GM12878 (cell line): ENCODE results near the gene TOE1. TPM values are rescaled to one million over a fixed set of nuclear protein-coding genes. Genes with fewer than 3 reads are reported as not detected.

Source experiments
- ATAC-seq: fragments of 200-7000 bp; cut with Tn5 transposase; 3 replicates; pipeline ENCODE4 v1.9.1; 2020; ENCODE audit warnings: mild to moderate bottlenecking, moderate library complexity
- BruUV-seq: library from RNA; stranded (reverse); fragments of 400-500 nt; replicated peaks from 2 replicates; lab custom pipeline; 2021; lab: Mats Ljungman, UMichigan
- CTCF ChIA-PET: fragments of 300-600 bp; sonication (Branson Sonifier 250); formaldehyde crosslinking; extraction: SDS; loops from one replicate; lab custom pipeline; 2021; ENCODE audit warnings: inconsistent platforms; lab: Yijun Ruan, JAX
- POLR2A ChIA-PET: fragments of 350-600 bp; formaldehyde crosslinking; extraction: SDS; loops from one replicate; lab custom pipeline; 2021; ENCODE audit warnings: inconsistent platforms; lab: Charles Lee
- RAD21 ChIA-PET: fragments of 300-600 bp; sonication (Branson Sonifier 250); formaldehyde crosslinking; loops from one replicate; lab custom pipeline; 2023; ENCODE audit warnings: antibody characterized with exemption; ENCODE audit not compliant: unreplicated experiment; lab: Charles Lee
- SMC1A ChIA-PET: fragments of 300-600 bp; sonication (Branson Sonifier 250); formaldehyde crosslinking; loops from one replicate; lab custom pipeline; 2023; ENCODE audit not compliant: unreplicated experiment, uncharacterized antibody; lab: Charles Lee
- DNase-seq: peaks from one replicate; pipeline ENCODE4 v3.0.0-alpha.2; 2011; ENCODE audit warnings: low read depth, low spot score
- FAIRE-seq: peaks from 3 replicates; lab custom pipeline; 2011; peaks lifted over from hg19 to GRCh38; lab: Jason Lieb, UNC
- H2AFZ ChIP-seq: 2 replicates; pipeline ENCODE4 v1.6.0; 2011; ENCODE audit warnings: low read depth, low read length, control low read depth; ENCODE audit not compliant: control insufficient read depth
- H3K27ac ChIP-seq: 2 replicates; pipeline ENCODE4 v1.5.1; 2011; ENCODE audit warnings: control low read depth; ENCODE audit not compliant: control insufficient read depth, insufficient read depth
- H3K27me3 ChIP-seq, 2 experiments: replicated peaks in 1 of 2; 2 replicates each; pipeline versions ENCODE4 v1.6.0 to v1.6.1; 2011; ENCODE audit warnings: low read length in 1 of 2; ENCODE audit not compliant: control insufficient read depth in 2 of 2, insufficient read depth in 2 of 2
- H3K36me3 ChIP-seq, 2 experiments: 2 replicates each; pipeline ENCODE4 v1.5.1; 2011; ENCODE audit warnings: low read length in 1 of 2; ENCODE audit not compliant: control insufficient read depth in 2 of 2, insufficient read depth in 2 of 2
- H3K4me1 ChIP-seq: 2 replicates; pipeline ENCODE4 v1.6.1; 2011; ENCODE audit warnings: mild to moderate bottlenecking, low read length, moderate library complexity, mixed read lengths; ENCODE audit not compliant: control insufficient read depth, insufficient read depth
- H3K4me2 ChIP-seq: 2 replicates; pipeline ENCODE4 v1.6.0; 2011; ENCODE audit warnings: control low read depth; ENCODE audit not compliant: control insufficient read depth, insufficient read depth
- H3K4me3 ChIP-seq: fragments of 200-600 bp; sonication (generic); 2 replicates; pipeline ENCODE4 v1.5.1; 2016
- H3K79me2 ChIP-seq: 2 replicates; pipeline ENCODE4 v1.6.0; 2011; ENCODE audit warnings: low read length; ENCODE audit not compliant: control insufficient read depth, insufficient read depth
- H3K9ac ChIP-seq: 2 replicates; pipeline ENCODE4 v1.8.0; 2011; ENCODE audit warnings: low read length, control low read depth, mixed read lengths; ENCODE audit not compliant: control insufficient read depth, insufficient read depth
- H3K9me3 ChIP-seq: replicated peaks from 3 replicates; pipeline ENCODE4 v1.5.1; 2011; ENCODE audit warnings: mild to moderate bottlenecking, low read length; ENCODE audit not compliant: control insufficient read depth, insufficient read depth
- H4K20me1 ChIP-seq: 2 replicates; pipeline ENCODE4 v1.6.0; 2011; ENCODE audit not compliant: control insufficient read depth, insufficient read depth
- BCLAF1 ChIP-seq: fragments of 450-650 bp; IDR thresholded peaks from 2 replicates; pipeline ENCODE4 v1.6.1; 2017; ENCODE audit warnings: antibody characterized with exemption, mild to moderate bottlenecking, moderate library complexity
- CBX3 ChIP-seq: fragments of 200-600 bp; sonication (generic); IDR thresholded peaks from 2 replicates; pipeline ENCODE4 v1.6.1; 2016; ENCODE audit warnings: low read depth, borderline replicate concordance
- CREB1 ChIP-seq: IDR thresholded peaks from 2 replicates; pipeline ENCODE4 v1.6.1; 2012; ENCODE audit warnings: low read depth, mild to moderate bottlenecking, inconsistent platforms
- DPF2 ChIP-seq: fragments of 450-650 bp; IDR thresholded peaks from 2 replicates; pipeline ENCODE4 v1.6.1; 2017; ENCODE audit warnings: mild to moderate bottlenecking
- E2F8 ChIP-seq: fragments of 450-650 bp; IDR thresholded peaks from 2 replicates; pipeline ENCODE4 v1.6.1; 2018; ENCODE audit warnings: mild to moderate bottlenecking, low read depth, moderate library complexity; ENCODE audit not compliant: partially characterized antibody
- HDAC2 ChIP-seq: fragments of 200-600 bp; sonication (generic); IDR thresholded peaks from 2 replicates; pipeline ENCODE4 v1.6.1; 2017
- MEF2B ChIP-seq: fragments of 450-650 bp; IDR thresholded peaks from 2 replicates; pipeline ENCODE4 v1.6.1; 2018; ENCODE audit warnings: mild to moderate bottlenecking, moderate library complexity; ENCODE audit not compliant: partially characterized antibody, poor library complexity, severe bottlenecking
- MLLT1 ChIP-seq: fragments of 450-650 bp; IDR thresholded peaks from 2 replicates; pipeline ENCODE4 v1.6.1; 2016; ENCODE audit warnings: mild to moderate bottlenecking
- NR2C2 ChIP-seq: IDR thresholded peaks from 2 replicates; pipeline ENCODE4 v1.6.1; 2011; ENCODE audit warnings: borderline replicate concordance, low read depth; ENCODE audit not compliant: control insufficient read depth, insufficient read length
- NR2F1 ChIP-seq: fragments of 450-650 bp; conservative IDR thresholded peaks from 2 replicates; pipeline ENCODE4 v1.6.1; 2017; ENCODE audit warnings: mild to moderate bottlenecking
- PML ChIP-seq: IDR thresholded peaks from 2 replicates; pipeline ENCODE4 v1.6.1; 2012; ENCODE audit warnings: low read length, inconsistent platforms
- POU2F2 ChIP-seq: IDR thresholded peaks from 3 replicates; pipeline ENCODE4 v1.6.1; 2011; ENCODE audit warnings: low read depth, mild to moderate bottlenecking, low read length, borderline replicate concordance
- RFX5 ChIP-seq: IDR thresholded peaks from 2 replicates; pipeline ENCODE4 v1.6.1; 2011; ENCODE audit warnings: low read depth, low read length, improper control_type of control experiment
- SREBF1 ChIP-seq: IDR thresholded peaks from 2 replicates; pipeline ENCODE4 v1.6.1; 2012; ENCODE audit warnings: mild to moderate bottlenecking, low read length
- USF2 ChIP-seq: IDR thresholded peaks from 2 replicates; pipeline ENCODE4 v1.6.1; 2011; ENCODE audit warnings: low read depth, low read length, improper control_type of control experiment, borderline replicate concordance
- YBX1 ChIP-seq: fragments of 450-650 bp; IDR thresholded peaks from 2 replicates; pipeline ENCODE4 v1.6.1; 2016; ENCODE audit warnings: antibody characterized with exemption
- ZNF217 ChIP-seq: fragments of 450-650 bp; IDR thresholded peaks from 2 replicates; pipeline ENCODE4 v1.6.1; 2017; ENCODE audit warnings: antibody characterized with exemption, mild to moderate bottlenecking
- WGBS: methylation state at CpG from one replicate; pipeline ENCODE4 v1.1.6; 2016; ENCODE audit warnings: low lambda C conversion rate; ENCODE audit not compliant: insufficient replicate concordance, insufficient coverage; ENCODE audit errors: missing lambda C conversion rate; 5-methylcytosine and 5-hydroxymethylcytosine counted together
- in situ Hi-C: fragments of 300-500 bp; cut with MboI; formaldehyde crosslinking; loops from 9 replicates; pipeline ENCODE4 v1.14.3; 2018; ENCODE audit warnings: mixed read lengths
- intact Hi-C: fragments of 100-400 bp; cut with micrococcal nuclease; formaldehyde crosslinking; loops from one replicate; pipeline ENCODE4 v1.14.2; 2022; ENCODE audit not compliant: unreplicated experiment
- polyA plus RNA-seq, 11 experiments: library from polyadenylated mRNA; depleted of rRNA in 4 of 11; unstranded in 6 of 11; stranded (reverse) in 5 of 11; fragments of >200 nt; fragmentation: Nextera tagmentation in 4 of 11; fragmentation: Illumina TruSeq in 1 of 11; extraction: Ambion mirVana in 4 of 11; extraction: Trizol in 1 of 11; gene quantifications; 1 replicate in 1 of 11; 2 replicates in 10 of 11; pipeline versions ENCODE4 v1.2.1 to v1.2.3, GENCODE V29; 2011 to 2016; ENCODE audit warnings: inconsistent platforms in 2 of 11, missing spikeins in 2 of 11, low read depth in 1 of 11
- total RNA-seq, 4 experiments: library from RNA; depleted of rRNA in 3 of 4; stranded (reverse); fragments of >200 nt in 3 of 4; fragmentation: Illumina TruSeq in 1 of 4; extraction: Trizol in 1 of 4; gene quantifications; 2 replicates each; pipeline versions ENCODE4 v1.2.1 to v1.2.3, GENCODE V29; 2013 to 2021

The TOE1 gene
- total and polyA plus RNA-seq, 10 of the 15 experiments (the other 5 are each of a cell fraction or from before 2014, with no cell fraction given): 22.7 to 38.0 (median 33.3) TPM

- no peak for TF ChIP-seq BCLAF1
- TF ChIP-seq HDAC2: no peak
- TF ChIP-seq CREB1: no peak
- no peak for TF ChIP-seq ZNF217
- no peak for TF ChIP-seq YBX1
- no peak for TF ChIP-seq RFX5
- no peak for TF ChIP-seq NR2C2
- no peak for TF ChIP-seq PML
Measured at GRCh38 chr1:45385302-45385701, 45.3 kb downstream of the TOE1 start (continued).

GRCh38 chr1:45386219-45386618, 46.2 kb downstream of the TOE1 start:
- no peak overlapping the region for H3K9ac ChIP-seq
- no peaks in the 10 kb centered on the region for H3K27me3 ChIP-seq
- H3K4me2 ChIP-seq: no peak overlapping the region
- FAIRE-seq (no peak), DNase-seq (no peak), ATAC-seq (no peak)
- in situ Hi-C loops (no loop called here), intact Hi-C loops (no loop called here)
- POLR2A ChIA-PET: no interaction called here
- RAD21 ChIA-PET: no interaction called here
- SMC1A ChIA-PET: no interaction called here
- CTCF ChIA-PET: no interaction called here
- 94% methylated on average over 3 of the region's 3 CpGs for WGBS
- no peaks in the 10 kb centered on the region for H3K36me3 ChIP-seq
- H3K4me1 ChIP-seq: no peaks in the 10 kb centered on the region
- H3K79me2 ChIP-seq: no peaks in the 10 kb centered on the region
- no peak overlapping the region for H3K27ac ChIP-seq
- H3K9me3 ChIP-seq: no peaks in the 10 kb centered on the region
- no peaks in the 10 kb centered on the region for H4K20me1 ChIP-seq
- H2AFZ ChIP-seq: no peak overlapping the region
- H3K4me3 ChIP-seq: no peak overlapping the region
- TF ChIP-seq CBX3 (no peak), NR2F1 (no peak), SREBF1 (no peak), HDAC2 (no peak), E2F8 (no peak), USF2 (no peak), POU2F2 (no peak), MLLT1 (no peak), MEF2B (no peak), DPF2 (no peak)
- no TSS peak for BruUV-seq
